Fibroblast of mammary gland (primary cell): ENCODE measurements around the gene PPM1M.
"Not testable (repeated sequence)": the region's sequence is repeated elsewhere in the genome, so short reads cannot be mapped to it uniquely, and the experiment has no call there.

ENCODE experiments used
- DNase-seq: peaks from one replicate; pipeline ENCODE4 v3.0.0-alpha.2; 2010; ENCODE audit warnings: low read depth
- H3K4me3 ChIP-seq: 2 replicates; pipeline ENCODE4 v1.5.1; 2011; ENCODE audit warnings: low read depth, mild to moderate bottlenecking, low read length, moderate library complexity; ENCODE audit not compliant: control insufficient read depth
- TF ChIP-seq, protein P1 (sequence below): conservative IDR thresholded peaks from 2 replicates; pipeline ENCODE4 v1.5.1; 2011; ENCODE audit warnings: low read depth, low read length, inconsistent platforms; ENCODE audit not compliant: control insufficient read depth, insufficient read depth

Gene PPM1M

DNA sequence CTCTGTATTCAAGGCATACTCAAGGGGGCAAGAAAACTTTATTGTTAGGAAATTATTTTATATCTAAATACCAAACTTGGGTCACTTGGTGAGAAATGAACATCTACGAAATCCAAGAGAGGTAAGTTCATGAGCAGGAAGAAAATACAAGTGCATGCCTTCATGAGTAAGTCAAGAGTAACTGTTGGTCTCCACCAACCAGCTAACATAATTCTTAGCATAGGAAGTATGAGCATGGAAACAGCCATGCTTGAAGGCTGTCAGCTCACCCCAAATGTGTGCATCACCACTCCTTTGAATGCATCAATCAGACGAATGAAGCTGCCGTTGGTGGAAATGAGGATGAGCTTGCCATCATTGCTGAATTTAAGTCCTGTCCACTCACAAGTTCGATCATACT lies 13.9 kb downstream of the PPM1M start:
- TF ChIP-seq, protein P1, sequence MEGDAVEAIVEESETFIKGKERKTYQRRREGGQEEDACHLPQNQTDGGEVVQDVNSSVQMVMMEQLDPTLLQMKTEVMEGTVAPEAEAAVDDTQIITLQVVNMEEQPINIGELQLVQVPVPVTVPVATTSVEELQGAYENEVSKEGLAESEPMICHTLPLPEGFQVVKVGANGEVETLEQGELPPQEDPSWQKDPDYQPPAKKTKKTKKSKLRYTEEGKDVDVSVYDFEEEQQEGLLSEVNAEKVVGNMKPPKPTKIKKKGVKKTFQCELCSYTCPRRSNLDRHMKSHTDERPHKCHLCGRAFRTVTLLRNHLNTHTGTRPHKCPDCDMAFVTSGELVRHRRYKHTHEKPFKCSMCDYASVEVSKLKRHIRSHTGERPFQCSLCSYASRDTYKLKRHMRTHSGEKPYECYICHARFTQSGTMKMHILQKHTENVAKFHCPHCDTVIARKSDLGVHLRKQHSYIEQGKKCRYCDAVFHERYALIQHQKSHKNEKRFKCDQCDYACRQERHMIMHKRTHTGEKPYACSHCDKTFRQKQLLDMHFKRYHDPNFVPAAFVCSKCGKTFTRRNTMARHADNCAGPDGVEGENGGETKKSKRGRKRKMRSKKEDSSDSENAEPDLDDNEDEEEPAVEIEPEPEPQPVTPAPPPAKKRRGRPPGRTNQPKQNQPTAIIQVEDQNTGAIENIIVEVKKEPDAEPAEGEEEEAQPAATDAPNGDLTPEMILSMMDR = no peak
- no peak for DNase-seq
- no peak overlapping the region for H3K4me3 ChIP-seq

DNA sequence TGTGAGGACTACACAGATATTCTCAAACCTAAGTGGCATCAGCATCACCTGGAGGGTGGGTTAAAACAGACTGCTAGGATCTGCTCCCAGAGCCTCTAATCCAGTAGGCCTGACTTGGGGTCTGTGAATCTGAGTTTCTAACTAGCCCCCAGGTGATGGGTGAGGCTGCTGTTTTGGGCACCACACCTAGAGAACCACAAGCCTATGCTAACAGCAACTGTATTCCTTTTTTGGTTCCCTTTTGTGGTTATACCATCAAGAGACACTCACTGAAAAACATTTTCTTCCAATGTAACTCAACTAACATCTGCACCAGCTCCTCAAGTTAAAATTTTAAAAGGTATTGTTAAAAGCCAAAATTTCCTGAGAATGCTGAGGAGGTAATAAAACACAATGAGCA lies 16.9 kb downstream of the PPM1M start:
- TF ChIP-seq, protein P1 = no peak
- no peak overlapping the region for H3K4me3 ChIP-seq
- DNase-seq = no peak

- no peak overlapping the region for H3K4me3 ChIP-seq
- TF ChIP-seq, protein P1 = no peak
- no peak for DNase-seq
These were observed 19.8 kb downstream of the PPM1M start for GRCh38 chr3:52265387-52265786.

DNA sequence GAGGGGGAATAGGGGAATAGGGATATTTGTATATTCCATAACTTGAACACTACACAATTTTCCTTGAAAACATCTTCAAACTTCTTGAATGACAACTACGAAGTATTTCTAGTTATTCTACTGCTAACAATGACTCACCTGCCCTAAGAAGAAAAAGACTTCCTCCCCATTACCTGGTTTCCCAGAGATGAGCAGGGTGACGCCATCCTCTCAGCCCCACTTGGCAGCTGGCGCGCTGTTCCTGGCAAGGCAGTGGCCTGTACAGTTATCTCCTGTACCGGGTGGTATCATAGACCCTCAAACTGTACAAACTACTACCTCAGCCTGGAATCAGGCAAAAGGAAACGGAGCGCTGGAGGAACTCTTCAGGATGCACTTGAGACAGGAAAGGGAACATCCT lies 22.5 kb downstream of the PPM1M start:
- TF ChIP-seq, protein P1 = no peak
- no peak for DNase-seq
- no peak overlapping the region for H3K4me3 ChIP-seq

- no peak for DNase-seq
- TF ChIP-seq, protein P1 = no peak
- no peak overlapping the region for H3K4me3 ChIP-seq
These were observed 24.2 kb downstream of the PPM1M start for GRCh38 chr3:52269776-52270175.

DNA sequence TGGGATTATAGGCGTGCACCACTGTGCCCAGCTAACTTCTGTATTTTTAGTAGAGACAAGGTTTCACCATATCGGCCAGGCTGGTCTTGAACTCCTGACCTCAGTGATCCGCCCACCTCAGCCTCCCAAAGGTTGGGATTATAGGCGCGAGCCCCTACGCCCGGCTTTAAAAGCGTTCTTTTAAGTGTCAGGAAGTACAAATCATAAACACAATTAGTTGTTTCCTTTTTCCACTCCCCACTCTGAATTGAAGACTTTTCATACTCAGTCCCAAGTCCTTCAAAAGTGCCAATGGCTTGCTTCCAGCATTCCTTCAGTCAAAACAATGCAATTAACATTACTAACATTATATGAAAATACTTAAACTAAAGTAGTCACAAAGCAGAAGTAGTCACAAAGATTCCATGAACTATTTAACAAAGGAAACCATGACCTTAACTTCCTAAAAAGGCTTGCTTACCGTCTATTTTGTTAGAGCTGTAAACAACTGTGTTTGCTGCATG lies 24.7 kb downstream of the PPM1M start:
- H3K4me3 ChIP-seq = no peak overlapping the region
- TF ChIP-seq, protein P1 = no peak
- DNase-seq = no peak

GRCh38 chr3:52272172-52272571 lies 26.6 kb downstream of the PPM1M start:
- H3K4me3 ChIP-seq, DNase-seq: not testable (repeated sequence)

DNA sequence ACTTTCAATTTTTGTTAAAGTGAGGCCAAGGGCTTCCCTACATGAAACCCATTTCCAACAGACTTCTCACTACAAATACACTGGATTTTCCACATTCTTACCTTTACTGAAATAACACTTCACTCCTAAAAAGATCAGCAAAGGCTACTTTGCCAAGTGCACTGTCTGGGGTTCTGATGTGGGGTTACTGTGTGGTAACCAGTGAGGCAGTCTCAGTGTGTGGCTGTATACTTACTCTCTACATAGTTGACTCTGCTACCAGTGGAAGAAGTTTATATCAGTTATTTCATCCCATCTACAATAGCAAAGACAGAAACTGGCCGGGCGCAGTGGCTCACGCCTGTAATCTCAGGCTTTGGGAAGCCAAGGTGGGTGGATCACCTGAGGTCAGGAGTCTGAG lies 27.3 kb downstream of the PPM1M start:
- no peak for DNase-seq
- no peak overlapping the region for H3K4me3 ChIP-seq
- TF ChIP-seq, protein P1 = no peak

- not testable (repeated sequence) for DNase-seq, H3K4me3 ChIP-seq
These were observed 29.2 kb downstream of the PPM1M start for GRCh38 chr3:52274781-52275180.
